Rectal smooth muscle tissue (tissue), 1 donor: ENCODE data around the gene SCAPER.
"Not testable (repeated sequence)": the region's sequence is repeated elsewhere in the genome, so short reads cannot be mapped to it uniquely, and the experiment has no call there.

Experiments used
- H3K27ac ChIP-seq: one replicate; pipeline ENCODE4 v1.7.0; 2013; ENCODE audit warnings: low read depth, low read length, inconsistent platforms
- H3K27me3 ChIP-seq: one replicate; pipeline ENCODE4 v1.7.0; 2013; ENCODE audit warnings: low read length; ENCODE audit not compliant: control insufficient read depth, insufficient read depth
- H3K36me3 ChIP-seq: one replicate; pipeline ENCODE4 v1.7.0; 2013; ENCODE audit warnings: low read length; ENCODE audit not compliant: control insufficient read depth, insufficient read depth
- H3K4me1 ChIP-seq: one replicate; pipeline ENCODE4 v1.7.0; 2013; ENCODE audit warnings: low read length; ENCODE audit not compliant: control insufficient read depth, insufficient read depth
- H3K4me3 ChIP-seq: one replicate; pipeline ENCODE4 v1.7.0; 2013; ENCODE audit warnings: low read length
- H3K9ac ChIP-seq: one replicate; pipeline ENCODE4 v1.7.0; 2013; ENCODE audit warnings: low read length

Gene SCAPER

GRCh38 chr15:76837474-76837873 lies 67.7 kb downstream of the SCAPER start:
- H3K4me3 ChIP-seq, result no peak overlapping the region
- H3K9ac ChIP-seq, result no peak overlapping the region
- no peaks in the 10 kb centered on the region for H3K36me3 ChIP-seq
- H3K27ac ChIP-seq, result no peak overlapping the region
- no peaks in the 10 kb centered on the region for H3K27me3 ChIP-seq
- H3K4me1 ChIP-seq, result no peaks in the 10 kb centered on the region

- Histone ChIP-seq H3K27ac (no peak overlapping the region), H3K36me3 (no peaks in the 10 kb centered on the region), H3K27me3 (no peaks in the 10 kb centered on the region), H3K4me3 (no peak overlapping the region), H3K4me1 (no peaks in the 10 kb centered on the region), H3K9ac (no peak overlapping the region)
Measured at GRCh38 chr15:76829939-76830338, 75.2 kb downstream of the SCAPER start.

- Histone ChIP-seq H3K4me1 (no peaks in the 10 kb centered on the region), H3K9ac (no peak overlapping the region), H3K4me3 (no peak overlapping the region), H3K27me3 (no peaks in the 10 kb centered on the region), H3K36me3 (no peaks in the 10 kb centered on the region), H3K27ac (no peak overlapping the region)
Measured at GRCh38 chr15:76823890-76824289, 81.2 kb downstream of the SCAPER start.

- no peak overlapping the region for H3K27ac ChIP-seq
- no peaks in the 10 kb centered on the region for H3K36me3 ChIP-seq
- H3K27me3 ChIP-seq, result no peaks in the 10 kb centered on the region
- no peak overlapping the region for H3K4me3 ChIP-seq
- no peaks in the 10 kb centered on the region for H3K4me1 ChIP-seq
- H3K9ac ChIP-seq, result no peak overlapping the region
Measured at GRCh38 chr15:76823303-76823702, 81.8 kb downstream of the SCAPER start.

GRCh38 chr15:76818926-76819325 lies 86.2 kb downstream of the SCAPER start:
- H3K4me1 ChIP-seq, H3K4me3 ChIP-seq, H3K36me3 ChIP-seq, H3K27me3 ChIP-seq, H3K9ac ChIP-seq, H3K27ac ChIP-seq: not testable (repeated sequence)

GRCh38 chr15:76815421-76815820 lies 89.7 kb downstream of the SCAPER start:
- H3K9ac ChIP-seq, result no peak overlapping the region
- H3K4me3 ChIP-seq, result no peak overlapping the region
- H3K27me3 ChIP-seq, result no peaks in the 10 kb centered on the region
- no peaks in the 10 kb centered on the region for H3K4me1 ChIP-seq
- H3K27ac ChIP-seq, result no peak overlapping the region
- H3K36me3 ChIP-seq, result no peaks in the 10 kb centered on the region

GRCh38 chr15:76812381-76812780 lies 92.8 kb downstream of the SCAPER start:
- H3K36me3 ChIP-seq, result no peaks in the 10 kb centered on the region
- no peaks in the 10 kb centered on the region for H3K27me3 ChIP-seq
- H3K4me1 ChIP-seq, result no peaks in the 10 kb centered on the region
- no peak overlapping the region for H3K27ac ChIP-seq
- no peak overlapping the region for H3K9ac ChIP-seq
- H3K4me3 ChIP-seq, result no peak overlapping the region

GRCh38 chr15:76809412-76810103 lies 95.6 kb downstream of the SCAPER start:
- Histone ChIP-seq H3K27me3 (no peaks in the 10 kb centered on the region), H3K4me3 (no peak overlapping the region), H3K4me1 (no peaks in the 10 kb centered on the region), H3K36me3 (no peaks in the 10 kb centered on the region), H3K27ac (no peak overlapping the region), H3K9ac (no peak overlapping the region)

- no peaks in the 10 kb centered on the region for H3K36me3 ChIP-seq
- no peaks in the 10 kb centered on the region for H3K4me1 ChIP-seq
- H3K4me3 ChIP-seq, result no peak overlapping the region
- H3K9ac ChIP-seq, result no peak overlapping the region
- H3K27me3 ChIP-seq, result no peaks in the 10 kb centered on the region
- H3K27ac ChIP-seq, result no peak overlapping the region
Measured at GRCh38 chr15:76803049-76803571, 102.0 kb downstream of the SCAPER start.

GRCh38 chr15:76802411-76802810 lies 102.7 kb downstream of the SCAPER start:
- Histone ChIP-seq H3K9ac (no peak overlapping the region), H3K4me1 (no peaks in the 10 kb centered on the region), H3K4me3 (no peak overlapping the region), H3K27ac (no peak overlapping the region), H3K27me3 (no peaks in the 10 kb centered on the region), H3K36me3 (no peaks in the 10 kb centered on the region)

GRCh38 chr15:76799760-76800159 lies 105.4 kb downstream of the SCAPER start:
- H3K27ac ChIP-seq, result no peak overlapping the region
- no peaks in the 10 kb centered on the region for H3K4me1 ChIP-seq
- no peaks in the 10 kb centered on the region for H3K27me3 ChIP-seq
- H3K9ac ChIP-seq, result no peak overlapping the region
- no peaks in the 10 kb centered on the region for H3K36me3 ChIP-seq
- no peak overlapping the region for H3K4me3 ChIP-seq

GRCh38 chr15:76795217-76795616 lies 109.9 kb downstream of the SCAPER start:
- Histone ChIP-seq H3K4me1 (no peaks in the 10 kb centered on the region), H3K27me3 (no peaks in the 10 kb centered on the region), H3K9ac (no peak overlapping the region), H3K27ac (no peak overlapping the region), H3K4me3 (no peak overlapping the region), H3K36me3 (peaks cover 5% of the 10 kb centered on the region)

GRCh38 chr15:76793162-76793561 lies 112.0 kb downstream of the SCAPER start:
- H3K27ac ChIP-seq, result no peak overlapping the region
- H3K9ac ChIP-seq, result no peak overlapping the region
- H3K36me3 ChIP-seq, result peaks cover 5% of the 10 kb centered on the region
- H3K27me3 ChIP-seq, result no peaks in the 10 kb centered on the region
- H3K4me1 ChIP-seq, result no peaks in the 10 kb centered on the region
- H3K4me3 ChIP-seq, result no peak overlapping the region
